DOHH2 (cell line): ENCODE measurements around the gene TJP1.
"Not testable (repeated sequence)": the region's sequence is repeated elsewhere in the genome, so short reads cannot be mapped to it uniquely, and the experiment has no call there.

Source experiments
- H3F3A ChIP-seq: fragments of 200-600 bp; sonication (generic), shearing (Covaris generic); 2 replicates; pipeline ENCODE4 v1.6.0; 2016; ENCODE audit warnings: antibody characterized with exemption, mild to moderate bottlenecking; ENCODE audit not compliant: control insufficient read depth, insufficient read depth
- H3K27ac ChIP-seq: fragments of 200-600 bp; sonication (generic); 2 replicates; pipeline ENCODE4 v1.5.1; 2014; ENCODE audit warnings: low read depth, mild to moderate bottlenecking, low read length, moderate library complexity
- H3K27me3 ChIP-seq: fragments of 200-600 bp; sonication (generic); 2 replicates; pipeline ENCODE4 v1.6.1; 2014; ENCODE audit warnings: mild to moderate bottlenecking, low read length, mixed read lengths; ENCODE audit not compliant: control insufficient read depth
- H3K36me3 ChIP-seq: fragments of 200-600 bp; sonication (generic); 2 replicates; pipeline ENCODE4 v1.6.1; 2014; ENCODE audit warnings: mild to moderate bottlenecking, low read length, moderate library complexity, mixed read lengths; ENCODE audit not compliant: control insufficient read depth
- H3K4me1 ChIP-seq: fragments of 200-600 bp; sonication (generic); 2 replicates; pipeline ENCODE4 v1.6.1; 2014; ENCODE audit warnings: mild to moderate bottlenecking, low read length, mixed read lengths; ENCODE audit not compliant: control insufficient read depth
- H3K4me2 ChIP-seq: fragments of 200-600 bp; sonication (generic); 2 replicates; pipeline ENCODE4 v1.6.0; 2014; ENCODE audit warnings: mild to moderate bottlenecking, low read length, moderate library complexity
- H3K4me3 ChIP-seq: fragments of 200-600 bp; sonication (generic); 2 replicates; pipeline ENCODE4 v1.5.1; 2014; ENCODE audit warnings: mild to moderate bottlenecking, low read length, mixed read lengths
- H3K79me2 ChIP-seq: fragments of 200-600 bp; sonication (generic); 2 replicates; pipeline ENCODE4 v1.6.1; 2014; ENCODE audit warnings: mild to moderate bottlenecking, low read length, mixed read lengths; ENCODE audit not compliant: control insufficient read depth
- H3K9me2 ChIP-seq: fragments of 200-600 bp; sonication (generic); replicated peaks from 2 replicates; pipeline ENCODE4 v1.6.1; 2014; ENCODE audit warnings: mild to moderate bottlenecking, low read length, mixed read lengths; ENCODE audit not compliant: control insufficient read depth
- H3K9me3 ChIP-seq: fragments of 200-600 bp; sonication (generic); 2 replicates; pipeline ENCODE4 v1.6.1; 2014; ENCODE audit warnings: antibody characterized with exemption, low read length, mixed read lengths; ENCODE audit not compliant: control insufficient read depth, insufficient read depth
- H4K20me1 ChIP-seq: fragments of 200-600 bp; sonication (generic); 2 replicates; pipeline ENCODE4 v1.6.0; 2014; ENCODE audit warnings: low read depth, mild to moderate bottlenecking, antibody characterized with exemption, low read length, moderate library complexity; ENCODE audit not compliant: control insufficient read depth, insufficient read depth
- EZH2phosphoT487 ChIP-seq: fragments of 200-600 bp; sonication (generic); IDR thresholded peaks from 2 replicates; pipeline ENCODE4 v1.6.1; 2017; ENCODE audit warnings: borderline replicate concordance, mild to moderate bottlenecking, antibody characterized with exemption, low read length, moderate library complexity, mixed read lengths
- TF ChIP-seq, protein P1 (sequence below): fragments of 200-600 bp; sonication (generic); IDR thresholded peaks from one replicate; pipeline ENCODE4 v1.5.1; 2014; ENCODE audit warnings: antibody characterized with exemption, mild to moderate bottlenecking, low read depth, low read length; ENCODE audit not compliant: poor library complexity, severe bottlenecking

Gene TJP1

DNA sequence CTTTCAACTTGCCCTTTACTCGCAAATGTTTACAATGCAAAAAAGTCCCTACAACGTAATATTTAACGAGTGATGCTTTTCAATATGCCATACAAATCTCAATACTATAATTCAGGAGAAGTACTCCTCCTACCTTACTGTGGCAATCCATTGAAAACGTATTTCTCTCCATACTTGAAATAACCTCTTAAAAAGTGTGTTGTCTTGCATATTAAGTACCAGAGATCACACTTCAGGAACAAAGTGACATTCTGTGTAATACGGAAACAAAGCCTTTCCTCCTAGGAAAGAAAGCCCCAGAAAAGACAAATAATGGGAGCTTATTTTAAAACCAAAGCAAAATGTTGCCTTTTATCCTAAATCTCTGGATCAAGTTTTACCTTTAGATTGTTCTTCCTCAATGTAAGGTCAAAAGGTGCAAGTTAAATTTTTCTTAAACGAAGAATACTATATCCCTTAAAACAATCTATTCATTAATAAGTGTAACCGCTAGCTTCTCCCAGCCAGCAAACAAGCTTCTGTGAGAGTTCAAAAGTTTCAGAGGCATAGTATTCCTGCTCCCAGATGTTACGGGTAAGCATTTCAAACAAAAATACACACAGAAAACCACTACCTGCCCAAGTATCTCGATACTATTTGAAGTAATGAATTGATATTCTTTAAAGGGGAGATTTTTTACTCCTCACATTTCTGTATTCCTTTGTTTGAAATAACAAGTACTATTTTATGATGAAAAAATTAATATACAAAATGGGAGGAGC, 1.7 kb downstream of the TJP1 start:
- no peaks in the 10 kb centered on the region for H4K20me1 ChIP-seq
- no peak overlapping the region for H3K4me3 ChIP-seq
- no peaks in the 10 kb centered on the region for H3K79me2 ChIP-seq
- peaks cover 16% of the 10 kb centered on the region for H3F3A ChIP-seq
- peaks cover 48% of the 10 kb centered on the region for H3K27me3 ChIP-seq
- no peak overlapping the region for H3K4me2 ChIP-seq
- H3K9me2 ChIP-seq: no peaks in the 10 kb centered on the region
- no peaks in the 10 kb centered on the region for H3K9me3 ChIP-seq
- no peaks in the 10 kb centered on the region for H3K36me3 ChIP-seq
- H3K4me1 ChIP-seq: peaks cover 15% of the 10 kb centered on the region
- H3K27ac ChIP-seq: no peak overlapping the region
- TF ChIP-seq, protein P1, sequence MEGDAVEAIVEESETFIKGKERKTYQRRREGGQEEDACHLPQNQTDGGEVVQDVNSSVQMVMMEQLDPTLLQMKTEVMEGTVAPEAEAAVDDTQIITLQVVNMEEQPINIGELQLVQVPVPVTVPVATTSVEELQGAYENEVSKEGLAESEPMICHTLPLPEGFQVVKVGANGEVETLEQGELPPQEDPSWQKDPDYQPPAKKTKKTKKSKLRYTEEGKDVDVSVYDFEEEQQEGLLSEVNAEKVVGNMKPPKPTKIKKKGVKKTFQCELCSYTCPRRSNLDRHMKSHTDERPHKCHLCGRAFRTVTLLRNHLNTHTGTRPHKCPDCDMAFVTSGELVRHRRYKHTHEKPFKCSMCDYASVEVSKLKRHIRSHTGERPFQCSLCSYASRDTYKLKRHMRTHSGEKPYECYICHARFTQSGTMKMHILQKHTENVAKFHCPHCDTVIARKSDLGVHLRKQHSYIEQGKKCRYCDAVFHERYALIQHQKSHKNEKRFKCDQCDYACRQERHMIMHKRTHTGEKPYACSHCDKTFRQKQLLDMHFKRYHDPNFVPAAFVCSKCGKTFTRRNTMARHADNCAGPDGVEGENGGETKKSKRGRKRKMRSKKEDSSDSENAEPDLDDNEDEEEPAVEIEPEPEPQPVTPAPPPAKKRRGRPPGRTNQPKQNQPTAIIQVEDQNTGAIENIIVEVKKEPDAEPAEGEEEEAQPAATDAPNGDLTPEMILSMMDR: no peak
- TF ChIP-seq EZH2phosphoT487: peak; percentile 55; the same call in 1 of the 2 replicates

DNA sequence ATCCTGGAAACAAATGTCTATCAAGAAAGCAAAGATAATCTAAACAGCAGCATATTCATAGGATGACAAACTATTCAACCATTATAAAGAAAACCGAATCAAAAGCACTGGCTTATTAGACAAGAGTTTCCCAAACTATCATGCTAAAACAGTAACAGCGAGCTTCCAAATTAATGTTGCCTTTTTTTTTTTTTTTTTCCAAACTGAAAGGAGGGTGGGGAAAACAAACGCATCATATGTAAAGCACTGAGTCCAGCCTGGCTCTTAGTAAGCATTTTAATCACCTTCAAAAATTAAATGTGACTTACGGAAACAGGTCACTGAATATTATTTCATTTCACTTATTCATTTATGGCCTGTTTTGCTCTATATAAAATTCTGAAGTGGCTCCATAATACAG, 2.3 kb downstream of the TJP1 start:
- Histone ChIP-seq H3K36me3 (no peaks in the 10 kb centered on the region), H3K27me3 (peaks cover 52% of the 10 kb centered on the region), H3K9me3 (no peaks in the 10 kb centered on the region), H3F3A (peaks cover 12% of the 10 kb centered on the region), H3K4me1 (peaks cover 9% of the 10 kb centered on the region), H3K9me2 (no peaks in the 10 kb centered on the region), H3K79me2 (no peaks in the 10 kb centered on the region), H3K27ac (no peak overlapping the region), H3K4me3 (no peak overlapping the region), H3K4me2 (no peak overlapping the region), H4K20me1 (no peaks in the 10 kb centered on the region)
- no peak for TF ChIP-seq EZH2phosphoT487
- TF ChIP-seq, protein P1: no peak

DNA sequence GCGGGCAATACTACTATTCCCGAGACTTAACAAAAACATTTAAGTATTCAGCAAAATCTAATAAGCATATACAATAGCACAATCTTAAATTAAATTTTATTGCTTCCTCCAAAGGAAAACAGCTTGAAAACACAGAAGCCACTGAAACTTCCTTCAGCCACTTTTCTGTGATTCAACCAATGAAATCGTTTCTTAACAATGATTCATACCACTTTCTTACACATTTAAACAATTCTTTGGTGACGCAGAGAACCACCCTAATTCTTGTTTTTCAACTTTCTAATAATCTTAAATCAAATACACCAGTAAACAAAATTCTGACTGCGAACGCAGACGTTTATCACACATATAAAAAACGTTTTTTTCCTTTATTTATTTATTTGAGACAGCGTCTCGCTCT, 4.1 kb downstream of the TJP1 start:
- no peaks in the 10 kb centered on the region for H3K9me3 ChIP-seq
- no peaks in the 10 kb centered on the region for H3K79me2 ChIP-seq
- no peak overlapping the region for H3K27ac ChIP-seq
- no peaks in the 10 kb centered on the region for H4K20me1 ChIP-seq
- H3K9me2 ChIP-seq: no peaks in the 10 kb centered on the region
- no peaks in the 10 kb centered on the region for H3K36me3 ChIP-seq
- H3K4me2 ChIP-seq: no peak overlapping the region
- no peak overlapping the region for H3K4me3 ChIP-seq
- H3K27me3 ChIP-seq: peaks cover 62% of the 10 kb centered on the region
- no peaks in the 10 kb centered on the region for H3K4me1 ChIP-seq
- TF ChIP-seq, protein P1: no peak
- no peak for TF ChIP-seq EZH2phosphoT487
- H3F3A ChIP-seq: 0 out of 2 replicates have a peak, but pooled peaks cover 7% of the 10 kb centered on the region

DNA sequence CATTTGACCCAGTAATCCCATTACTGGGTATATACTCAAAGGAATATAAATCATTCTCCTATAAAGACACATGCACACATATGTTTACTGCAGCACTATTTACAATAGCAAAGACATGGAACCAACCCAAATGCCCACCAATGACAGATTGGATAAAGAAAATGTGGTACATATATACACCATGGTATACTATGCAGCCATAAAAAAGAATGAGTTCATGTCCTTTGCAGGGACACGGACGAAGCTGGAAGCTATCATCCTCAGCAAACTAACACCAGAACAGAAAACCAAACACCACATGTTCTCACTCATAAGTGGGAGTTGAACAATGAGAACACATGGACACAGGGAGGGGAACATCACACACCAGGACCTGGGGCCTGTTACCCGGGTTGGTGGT, 4.8 kb downstream of the TJP1 start:
- H3K36me3 ChIP-seq, H4K20me1 ChIP-seq, H3K9me3 ChIP-seq, H3K4me1 ChIP-seq, H3F3A ChIP-seq, H3K9me2 ChIP-seq, H3K79me2 ChIP-seq, H3K27ac ChIP-seq, H3K4me2 ChIP-seq, H3K4me3 ChIP-seq: not testable (repeated sequence)
- H3K27me3 ChIP-seq: peaks cover 63% of the 10 kb centered on the region
